Measurements from ENCODE around the gene JMY.
"Not testable (repeated sequence)": the region's sequence is repeated elsewhere in the genome, so short reads cannot be mapped to it uniquely, and the experiment has no call there.

The JMY gene

GRCh38 chr5:79237740-79238560 is 2.0 kb downstream of the JMY start:
- DNase-seq (ENCODE audit: low spot score) = no peak

- DNase-seq (ENCODE audit: low spot score) = no peak
Observed at GRCh38 chr5:79240561-79240960, 4.6 kb downstream of the JMY start.

GRCh38 chr5:79241535-79241979 is 5.6 kb downstream of the JMY start:
- DNase-seq (ENCODE audit: low spot score) = no peak

GRCh38 chr5:79242242-79243039 is 6.5 kb downstream of the JMY start:
- no peak for DNase-seq (ENCODE audit: low spot score)

GRCh38 chr5:79243224-79243623 is 7.3 kb downstream of the JMY start:
- no peak for DNase-seq (ENCODE audit: low spot score)

- DNase-seq (ENCODE audit: low spot score) = not testable (repeated sequence)
Observed at GRCh38 chr5:79254067-79254466, 18.1 kb downstream of the JMY start.

- DNase-seq (ENCODE audit: low spot score) = no peak
Observed at GRCh38 chr5:79255786-79256557, 20.0 kb downstream of the JMY start.

- no peak for DNase-seq (ENCODE audit: low spot score)
Observed at GRCh38 chr5:79256563-79256962, 20.6 kb downstream of the JMY start.

GRCh38 chr5:79257314-79257713 is 21.4 kb downstream of the JMY start:
- DNase-seq (ENCODE audit: low spot score) = no peak

- DNase-seq (ENCODE audit: low spot score) = no peak
Observed at GRCh38 chr5:79258801-79259200, 22.9 kb downstream of the JMY start.

- no peak for DNase-seq (ENCODE audit: low spot score)
Observed at GRCh38 chr5:79259383-79259782, 23.5 kb downstream of the JMY start.

GRCh38 chr5:79259810-79260209 is 23.9 kb downstream of the JMY start:
- DNase-seq (ENCODE audit: low spot score) = no peak

- no peak for DNase-seq (ENCODE audit: low spot score)
Observed at GRCh38 chr5:79261897-79262296, 26.0 kb downstream of the JMY start.

GRCh38 chr5:79263290-79263689 is 27.4 kb downstream of the JMY start:
- DNase-seq (ENCODE audit: low spot score) = no peak

GRCh38 chr5:79267180-79267579 is 31.2 kb downstream of the JMY start:
- no peak for DNase-seq (ENCODE audit: low spot score)

- no peak for DNase-seq (ENCODE audit: low spot score)
Observed at GRCh38 chr5:79269733-79270166, 33.8 kb downstream of the JMY start.

GRCh38 chr5:79273341-79273740 is 37.4 kb downstream of the JMY start:
- no peak for DNase-seq (ENCODE audit: low spot score)

- no peak for DNase-seq (ENCODE audit: low spot score)
Observed at GRCh38 chr5:79284846-79285245, 48.9 kb downstream of the JMY start.

- DNase-seq (ENCODE audit: low spot score) = no peak
Observed at GRCh38 chr5:79285285-79285684, 49.4 kb downstream of the JMY start.

GRCh38 chr5:79285833-79286232 is 49.9 kb downstream of the JMY start:
- DNase-seq (ENCODE audit: low spot score) = peak; percentile 45

GRCh38 chr5:79287380-79287779 is 51.4 kb downstream of the JMY start:
- no peak for DNase-seq (ENCODE audit: low spot score)

- no peak for DNase-seq (ENCODE audit: low spot score)
Observed at GRCh38 chr5:79287907-79288306, 52.0 kb downstream of the JMY start.

Data from globus pallidus (tissue), 1 donor.